Stimulated activated CD8-positive, alpha-beta memory T cell treated with anti-CD3 and anti-CD28 coated beads, Interleukin-4, amount 100 ng/mL, for 4 hours (primary cell): ENCODE results near the gene KRTAP10-7.
"Not testable (repeated sequence)": the region's sequence is repeated elsewhere in the genome, so short reads cannot be mapped to it uniquely, and the experiment has no call there.

Experiments
- DNase-seq, 2 donors: peaks; one replicate each; pipeline ENCODE4 v3.0.0-alpha.2; 2020; ENCODE audit warnings: low read depth in 2 of 2, low spot score in 1 of 2

KRTAP10-7 gene, protein sequence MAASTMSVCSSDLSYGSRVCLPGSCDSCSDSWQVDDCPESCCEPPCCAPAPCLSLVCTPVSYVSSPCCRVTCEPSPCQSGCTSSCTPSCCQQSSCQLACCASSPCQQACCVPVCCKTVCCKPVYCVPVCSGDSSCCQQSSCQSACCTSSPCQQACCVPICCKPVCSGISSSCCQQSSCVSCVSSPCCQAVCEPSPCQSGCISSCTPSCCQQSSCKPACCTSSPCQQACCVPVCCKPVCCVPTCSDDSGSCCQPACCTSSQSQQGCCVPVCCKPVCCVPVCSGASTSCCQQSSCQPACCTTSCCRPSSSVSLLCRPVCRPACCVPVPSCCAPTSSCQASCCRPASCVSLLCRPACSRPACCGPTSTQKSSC

DNA sequence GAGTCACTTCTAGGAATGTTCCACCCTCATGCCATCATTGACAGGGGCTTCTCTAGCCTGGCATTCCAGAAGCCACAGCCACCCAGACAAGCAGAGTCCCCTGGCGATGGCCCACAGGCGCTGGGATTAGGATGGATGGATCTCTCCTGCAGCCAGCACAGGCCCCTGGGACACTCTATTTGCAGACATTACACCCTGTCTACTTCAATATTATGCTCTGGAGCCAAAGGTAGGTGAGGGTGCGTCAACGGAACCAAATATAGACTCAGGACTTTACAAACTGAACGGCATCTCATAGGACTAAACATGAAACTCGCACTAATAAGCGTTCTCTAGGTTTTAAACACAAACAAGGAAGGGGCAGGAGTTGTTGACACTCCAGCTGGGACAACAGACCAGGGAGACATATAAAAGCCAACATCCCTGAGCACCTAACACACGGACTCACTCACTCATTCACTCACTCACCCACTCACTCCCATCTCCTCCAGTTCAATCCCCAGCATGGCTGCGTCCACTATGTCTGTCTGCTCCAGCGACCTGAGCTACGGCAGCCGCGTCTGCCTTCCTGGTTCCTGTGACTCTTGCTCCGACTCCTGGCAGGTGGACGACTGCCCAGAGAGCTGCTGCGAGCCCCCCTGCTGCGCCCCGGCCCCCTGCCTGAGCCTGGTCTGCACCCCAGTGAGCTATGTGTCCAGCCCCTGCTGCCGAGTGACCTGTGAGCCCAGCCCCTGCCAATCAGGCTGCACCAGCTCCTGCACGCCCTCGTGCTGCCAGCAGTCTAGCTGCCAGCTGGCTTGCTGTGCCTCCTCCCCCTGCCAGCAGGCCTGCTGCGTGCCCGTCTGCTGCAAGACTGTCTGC, at the start of gene KRTAP10-7:
Gene KRTAP10-7, plus strand, starts transcription at position 480 of the 861 bp plus-strand sequence. Its CDS starts 25 bp downstream, at position 505.
- DNase-seq, result not testable (repeated sequence)

DNA sequence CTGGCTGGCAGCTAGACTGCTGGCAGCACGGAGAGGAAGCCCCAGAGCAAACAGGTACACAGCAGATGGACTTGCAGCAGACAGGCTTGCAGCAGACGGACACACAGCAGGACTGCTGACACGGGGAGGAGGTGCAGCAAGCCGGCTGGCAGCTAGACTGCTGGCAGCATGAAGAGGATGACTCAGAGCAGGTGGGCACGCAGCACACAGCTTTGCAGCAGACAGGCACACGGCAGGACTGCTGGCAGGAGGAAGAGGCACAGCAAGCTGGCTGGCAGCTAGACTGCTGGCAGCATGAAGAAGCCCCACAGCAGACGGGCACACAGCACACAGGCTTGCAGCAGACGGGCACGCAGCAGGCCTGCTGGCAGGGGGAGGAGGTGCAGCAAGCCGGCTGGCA, 49.6 kb upstream of the KRTAP10-7 start:
- DNase-seq, result no peak

DNA sequence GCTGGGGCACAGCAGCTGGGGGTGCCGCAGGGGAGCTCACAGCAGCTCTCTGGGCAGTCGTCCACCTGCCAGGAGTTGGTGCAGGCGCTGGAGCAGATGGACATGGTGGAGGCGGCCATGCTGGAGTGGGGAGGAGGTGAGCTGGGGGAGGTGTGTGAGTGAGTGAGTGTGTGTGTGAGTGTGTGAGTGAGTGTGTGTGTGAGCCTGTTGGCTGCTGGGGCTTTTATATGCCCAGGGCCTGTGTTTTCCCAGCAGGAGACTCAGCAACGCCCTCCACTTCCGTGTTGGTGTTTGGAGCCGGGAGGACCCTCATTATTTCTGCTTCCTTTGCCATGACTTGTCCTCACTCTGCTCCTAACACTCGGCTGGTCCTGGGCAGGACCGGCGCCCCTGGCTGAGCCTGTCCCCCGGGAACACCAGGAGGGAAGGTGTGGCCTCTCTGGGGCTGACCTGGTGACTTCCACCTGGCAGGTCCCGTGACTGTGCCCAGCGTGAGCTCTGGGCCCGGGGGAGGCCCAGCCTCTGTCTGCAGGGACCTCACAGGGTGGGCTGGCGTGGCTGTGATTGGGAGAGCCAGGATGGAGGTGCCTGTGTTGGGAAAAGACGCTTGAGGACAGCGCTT, 48.9 kb upstream of the KRTAP10-7 start, which contains the start of gene KRTAP10-2:
Gene KRTAP10-2, minus strand, starts transcription at position 166 of the 622 bp plus-strand sequence. Its CDS starts 47 bp downstream, at position 119.
- DNase-seq, result no peak

DNA sequence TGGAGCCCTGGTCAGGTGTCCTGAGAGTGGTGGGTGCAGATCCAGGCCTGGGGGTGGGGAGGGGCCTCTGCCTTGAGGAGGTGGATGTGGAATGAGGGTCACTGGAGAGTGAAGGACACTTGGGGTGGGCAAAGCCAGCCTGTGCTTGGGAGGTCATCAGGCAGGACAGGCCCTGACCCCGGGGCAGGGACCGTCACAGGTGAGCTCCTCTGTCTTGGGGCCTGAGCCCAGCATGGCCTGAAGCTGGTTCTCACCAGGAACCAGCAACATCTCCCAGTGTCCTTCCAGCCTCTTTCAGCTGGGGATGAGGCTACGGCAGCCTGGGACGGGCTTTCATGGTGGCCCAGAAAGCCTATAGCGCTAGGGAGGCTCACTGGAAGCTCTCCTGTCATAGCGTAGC, 48.3 kb upstream of the KRTAP10-7 start:
- DNase-seq, result no peak

DNA sequence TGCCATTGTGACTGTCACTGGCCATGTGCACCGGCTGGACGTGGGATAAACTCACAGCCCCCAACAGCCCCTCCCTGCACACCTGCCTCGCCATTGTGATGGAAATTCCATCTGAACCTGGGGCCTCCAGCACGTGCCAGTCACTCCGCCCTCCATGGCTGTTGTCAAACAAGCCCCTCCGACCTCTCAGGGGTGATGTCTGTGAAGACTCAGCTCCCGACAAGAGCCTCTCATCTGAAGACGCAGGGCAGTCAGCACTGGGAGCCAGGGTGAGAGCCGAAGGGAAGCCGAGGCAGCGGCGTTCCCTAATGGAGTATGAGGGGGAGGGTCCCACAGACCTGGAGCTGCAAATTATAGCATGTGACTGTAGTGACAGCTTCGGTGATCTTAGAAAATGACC, 47.7 kb upstream of the KRTAP10-7 start:
- no peak for DNase-seq

DNA sequence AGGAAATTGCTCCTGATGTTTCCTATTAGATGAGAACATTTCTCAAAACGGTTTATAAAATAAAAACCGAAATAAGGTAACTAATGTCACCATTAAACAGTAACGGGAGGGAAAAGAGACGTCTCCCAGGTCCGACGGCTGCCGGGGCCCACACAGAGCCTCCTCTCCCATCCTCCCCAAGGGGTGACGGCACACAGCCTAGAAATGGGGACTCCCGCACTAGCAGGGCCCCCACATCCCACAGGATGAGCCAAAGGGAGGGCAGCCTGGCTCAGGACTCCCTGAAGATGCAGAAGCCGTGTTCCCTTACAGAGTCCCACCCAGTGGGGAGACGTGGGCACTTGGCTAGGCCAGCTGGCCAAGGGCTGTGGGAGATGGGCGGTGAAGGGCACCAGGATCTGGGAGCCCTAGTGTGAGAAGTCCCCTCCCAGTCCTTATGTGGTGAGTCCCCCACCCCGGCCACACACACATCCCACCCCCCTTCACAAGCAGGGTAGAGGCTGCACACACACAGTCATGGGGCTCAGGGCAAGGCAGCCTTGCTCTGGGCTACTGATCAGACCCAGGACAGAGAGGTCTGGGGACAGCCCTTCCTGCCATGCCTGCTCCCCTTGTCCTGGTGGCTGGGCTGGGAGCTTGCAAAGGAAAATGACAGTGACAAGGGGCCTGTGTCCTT, 45.1 kb upstream of the KRTAP10-7 start:
- no peak for DNase-seq

DNA sequence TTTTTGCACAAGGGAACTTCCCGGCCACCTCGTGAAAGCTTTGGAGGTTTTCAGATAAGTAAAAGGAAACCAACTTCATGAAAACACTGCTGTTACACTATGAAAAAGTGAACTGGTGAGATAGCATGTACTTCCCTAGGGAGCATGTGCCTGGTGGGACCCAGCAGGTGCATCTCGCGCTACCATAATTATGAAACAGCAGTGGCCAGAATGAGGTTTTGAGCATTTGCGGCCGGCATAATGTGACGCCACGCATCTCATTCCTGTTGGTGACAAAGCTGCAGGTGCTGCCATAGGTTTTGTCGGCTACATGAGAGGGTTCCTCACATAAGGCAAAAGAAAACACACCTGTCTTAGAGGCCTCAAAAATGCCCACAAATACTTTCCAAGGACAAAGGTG, 43.5 kb upstream of the KRTAP10-7 start:
- DNase-seq, result no peak

DNA sequence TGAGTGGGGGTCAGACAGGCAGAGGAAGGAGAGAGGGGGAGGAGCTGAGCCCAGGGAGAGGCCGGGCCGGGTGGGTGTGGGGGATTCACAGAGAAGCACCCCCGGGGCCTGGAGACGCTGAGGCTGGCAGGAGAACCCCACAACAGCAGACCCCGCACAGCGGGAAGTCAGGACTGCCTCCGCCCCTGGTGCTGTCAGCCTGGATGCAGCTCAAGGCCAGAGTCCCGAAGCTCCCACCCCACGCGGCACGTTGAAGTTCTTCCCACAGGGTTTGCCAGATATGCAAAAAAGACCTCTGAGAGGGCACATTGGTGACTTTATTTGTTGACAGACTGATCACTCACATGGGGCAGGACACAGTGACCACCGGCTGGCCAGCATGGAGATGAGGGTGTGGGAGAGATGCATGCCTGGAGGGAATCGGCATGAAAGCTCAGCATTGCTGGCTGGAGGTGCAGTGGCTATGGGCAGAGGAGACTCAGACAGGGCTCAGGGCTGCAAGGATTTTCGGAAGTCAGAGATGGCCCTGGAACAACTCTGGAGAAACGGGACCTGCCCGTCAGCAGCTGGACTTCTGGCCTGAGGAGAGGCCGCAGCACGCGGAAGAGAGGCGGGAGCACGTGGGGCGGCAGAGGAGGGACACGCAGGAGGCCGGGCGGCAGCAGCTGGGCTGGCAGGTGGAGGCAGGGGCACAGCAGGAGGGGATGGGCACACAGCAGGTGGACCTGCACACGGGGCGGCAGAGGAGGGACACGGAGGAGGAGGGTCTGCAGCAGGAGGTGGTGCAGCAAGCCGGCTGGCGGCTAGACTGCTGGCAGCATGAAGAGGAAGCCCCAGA, 42.7 kb upstream of the KRTAP10-7 start:
- DNase-seq, result no peak

DNA sequence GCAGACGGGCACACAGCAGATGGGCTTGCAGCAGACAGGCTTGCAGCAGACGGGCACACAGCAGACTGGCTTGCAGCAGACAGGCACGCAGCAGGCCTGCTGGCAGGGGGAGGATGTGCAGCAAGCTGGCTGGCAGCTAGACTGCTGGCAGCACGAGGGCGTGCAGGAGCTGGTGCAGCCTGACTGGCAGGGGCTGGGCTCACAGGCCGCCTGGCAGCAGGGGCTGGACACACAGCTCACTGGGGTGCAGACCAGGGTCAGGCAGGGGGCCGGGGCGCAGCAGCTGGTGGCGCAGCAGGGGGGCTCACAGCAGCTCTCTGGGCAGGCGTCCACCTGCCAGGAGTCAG, 42.1 kb upstream of the KRTAP10-7 start:
- DNase-seq, result not testable (repeated sequence)

DNA sequence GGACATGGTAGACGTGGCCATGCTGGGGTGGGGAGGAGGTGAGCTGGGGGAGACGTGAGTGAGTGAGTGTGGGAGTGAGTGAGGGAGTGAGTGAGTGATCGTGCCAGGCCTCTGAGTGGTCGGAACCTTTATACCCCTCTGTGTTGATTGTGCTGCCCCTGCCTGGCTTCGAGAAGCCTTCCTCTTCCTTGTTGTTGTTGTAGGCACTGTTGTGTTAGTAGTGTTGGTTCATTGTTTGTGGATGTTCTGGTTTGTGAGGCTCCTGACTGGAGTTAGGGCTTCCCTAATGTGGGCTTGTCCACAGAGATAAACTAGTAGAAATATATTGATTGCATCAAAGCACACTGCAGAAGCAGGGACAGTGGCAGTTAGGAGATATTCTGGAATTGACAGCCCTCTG, 41.7 kb upstream of the KRTAP10-7 start, which contains the start of gene KRTAP10-3:
Gene KRTAP10-3, minus strand, starts transcription at position 101 of the 400 bp plus-strand sequence. Its CDS starts 80 bp downstream, at position 21.
- DNase-seq, result no peak

DNA sequence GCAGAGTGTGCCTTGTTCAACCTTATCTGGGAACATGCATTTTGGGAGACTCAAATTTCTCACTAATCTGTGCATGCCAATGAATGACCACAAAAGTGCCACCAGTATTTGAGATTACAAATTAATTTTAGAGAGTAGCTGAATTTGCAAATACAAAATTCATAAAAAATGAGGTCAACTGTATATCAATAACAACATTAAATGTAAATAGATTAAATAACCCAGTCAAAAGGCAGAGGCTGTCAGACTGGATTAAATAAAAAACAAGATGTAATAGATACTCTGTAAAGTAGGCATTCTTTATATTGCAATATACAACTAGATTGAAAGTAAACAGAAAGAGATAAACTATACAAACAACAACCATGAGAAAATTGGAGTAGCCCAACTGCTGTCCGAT, 36.3 kb upstream of the KRTAP10-7 start:
- no peak for DNase-seq

DNA sequence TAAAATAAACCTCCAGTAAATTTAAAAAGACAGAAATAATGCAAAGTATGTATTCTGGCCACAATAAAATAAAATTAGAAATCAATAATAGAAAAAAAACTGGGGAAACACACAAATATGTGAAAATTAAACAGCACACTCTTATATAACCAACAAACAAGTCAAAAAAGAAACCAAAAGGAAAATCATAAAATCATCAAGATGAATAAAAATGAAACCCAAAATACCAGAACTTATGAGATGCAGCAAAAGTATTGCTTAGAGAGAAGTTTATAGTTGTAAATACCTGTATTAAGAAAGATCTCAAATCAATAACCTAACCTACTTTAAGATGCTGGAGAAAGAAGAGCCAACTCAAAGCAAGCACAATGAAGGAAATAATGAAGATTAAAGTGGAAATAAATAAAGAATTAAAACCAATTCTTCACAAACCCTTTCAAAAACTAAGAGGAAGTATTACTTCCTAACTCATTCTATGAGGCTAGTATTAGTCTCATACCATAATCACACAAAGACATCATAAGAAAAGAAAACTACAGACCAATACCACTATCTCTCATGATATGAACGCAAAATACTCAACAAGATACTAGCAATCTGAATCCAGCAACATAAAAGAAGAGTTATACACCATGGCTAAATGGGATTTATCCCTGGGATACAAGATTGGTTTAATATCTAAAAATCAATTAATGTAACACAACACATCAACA, 35.4 kb upstream of the KRTAP10-7 start:
- DNase-seq, result no peak

DNA sequence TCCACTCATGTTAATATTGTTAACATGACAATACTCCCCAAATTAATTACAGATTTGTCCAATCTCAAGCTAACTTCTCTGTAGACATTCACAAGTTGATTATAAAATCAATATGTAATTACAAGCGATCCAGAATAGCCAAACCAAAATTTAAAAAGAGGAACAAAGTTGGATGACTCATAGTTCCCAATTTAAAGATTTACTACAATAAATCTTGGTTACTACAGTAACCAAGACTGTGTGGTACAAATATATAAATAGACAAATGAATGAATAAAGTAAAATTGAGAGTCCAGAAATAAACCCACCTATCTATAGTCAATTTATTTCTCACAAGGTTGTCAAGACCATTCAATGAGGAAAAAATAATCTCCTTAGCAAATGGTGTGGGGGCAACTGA, 34.0 kb upstream of the KRTAP10-7 start:
- DNase-seq, result no peak

DNA sequence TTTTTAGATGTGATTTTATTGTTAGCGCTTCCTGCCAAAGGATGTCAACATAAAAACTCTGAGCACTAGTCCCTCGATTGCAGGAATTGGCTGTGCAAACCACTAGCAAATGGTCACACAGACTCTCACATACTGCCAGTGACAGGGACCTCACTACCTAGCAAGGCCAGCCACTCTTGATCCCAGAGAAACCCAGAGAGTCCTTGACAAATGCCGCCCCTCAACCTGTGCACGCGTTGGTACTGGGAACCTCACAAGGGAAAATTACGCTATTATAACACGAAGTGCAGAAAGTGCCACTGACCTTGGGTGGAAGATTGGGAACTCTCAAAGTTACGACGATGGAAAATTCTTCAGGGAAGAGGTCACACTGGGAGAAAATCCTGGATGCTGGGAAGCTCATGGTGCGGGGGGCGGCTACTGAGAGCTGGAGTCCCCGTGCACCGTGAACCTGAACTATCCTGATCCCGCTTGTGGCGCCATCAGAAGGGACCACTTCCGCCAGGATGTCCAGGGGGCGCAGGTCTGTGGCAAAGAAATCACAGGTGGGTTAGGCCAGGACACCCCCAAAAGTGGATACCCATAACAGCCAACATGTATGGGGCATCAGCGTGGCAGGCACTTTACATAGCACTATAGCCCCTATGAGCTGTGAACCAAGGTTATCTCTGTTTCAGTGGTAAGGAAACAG, 32.8 kb upstream of the KRTAP10-7 start:
- no peak for DNase-seq

DNA sequence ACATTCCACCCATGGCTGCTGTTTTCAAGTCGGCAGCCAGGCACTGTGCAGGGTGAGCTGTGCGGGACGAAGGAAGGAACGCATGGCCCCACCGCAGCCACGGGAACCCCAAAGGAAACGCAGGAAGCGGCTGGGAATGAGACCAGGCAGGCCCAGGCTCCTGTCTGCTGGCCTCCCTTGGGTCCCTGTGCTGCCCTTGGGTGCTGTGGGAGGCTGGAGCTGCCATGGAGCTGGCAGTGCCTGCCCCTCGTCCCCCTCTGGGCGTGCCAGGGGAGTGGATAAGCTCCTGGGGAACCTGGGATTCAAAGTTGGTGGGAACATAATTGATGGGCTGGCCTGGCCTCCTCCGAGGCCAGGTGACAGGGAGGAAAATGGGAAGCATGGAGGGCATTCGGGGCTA, 32.1 kb upstream of the KRTAP10-7 start:
- DNase-seq, result no peak

DNA sequence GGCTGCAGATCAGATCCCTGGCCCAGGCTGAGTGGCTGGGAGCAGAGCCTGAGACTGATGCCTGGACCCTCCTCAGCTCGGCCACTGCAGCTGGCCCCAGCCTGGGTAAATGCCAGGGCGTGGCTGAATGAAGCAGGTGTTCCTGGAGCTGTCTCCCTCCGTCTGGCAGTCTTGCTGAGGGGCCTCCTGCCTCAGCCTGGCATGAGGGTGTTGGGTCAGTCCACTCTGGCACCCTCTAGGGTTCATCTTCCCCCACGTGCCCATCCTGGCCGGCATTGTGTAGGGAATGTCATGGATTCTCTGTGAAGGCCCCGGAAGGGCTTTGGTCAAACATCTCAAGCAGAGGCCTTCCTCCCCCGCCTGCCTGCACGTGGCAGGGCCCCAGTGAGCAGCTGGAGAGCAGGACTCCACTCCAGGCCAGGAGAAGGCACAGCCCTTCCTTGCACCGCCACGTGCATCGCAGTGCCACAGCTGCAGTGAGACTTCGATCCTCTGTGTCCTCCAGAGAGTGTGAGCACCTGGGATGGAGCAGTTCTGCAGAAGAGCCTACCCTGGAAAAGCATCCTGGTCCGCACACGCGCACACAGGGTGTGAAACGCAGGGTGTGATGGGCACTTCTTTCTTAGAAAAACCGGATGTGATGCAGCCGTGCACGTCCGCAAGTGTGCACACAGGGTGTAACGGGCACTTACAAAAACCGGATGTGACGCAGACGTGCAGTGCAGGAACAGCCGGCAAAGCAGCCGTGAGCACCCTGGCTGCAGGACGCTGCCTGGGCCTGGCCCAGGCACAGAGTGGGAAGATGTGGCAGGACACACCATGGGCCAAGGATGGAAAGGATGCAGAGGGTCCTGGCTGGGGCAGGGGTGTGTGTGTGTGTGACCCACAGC, 31.5 kb upstream of the KRTAP10-7 start:
- no peak for DNase-seq

DNA sequence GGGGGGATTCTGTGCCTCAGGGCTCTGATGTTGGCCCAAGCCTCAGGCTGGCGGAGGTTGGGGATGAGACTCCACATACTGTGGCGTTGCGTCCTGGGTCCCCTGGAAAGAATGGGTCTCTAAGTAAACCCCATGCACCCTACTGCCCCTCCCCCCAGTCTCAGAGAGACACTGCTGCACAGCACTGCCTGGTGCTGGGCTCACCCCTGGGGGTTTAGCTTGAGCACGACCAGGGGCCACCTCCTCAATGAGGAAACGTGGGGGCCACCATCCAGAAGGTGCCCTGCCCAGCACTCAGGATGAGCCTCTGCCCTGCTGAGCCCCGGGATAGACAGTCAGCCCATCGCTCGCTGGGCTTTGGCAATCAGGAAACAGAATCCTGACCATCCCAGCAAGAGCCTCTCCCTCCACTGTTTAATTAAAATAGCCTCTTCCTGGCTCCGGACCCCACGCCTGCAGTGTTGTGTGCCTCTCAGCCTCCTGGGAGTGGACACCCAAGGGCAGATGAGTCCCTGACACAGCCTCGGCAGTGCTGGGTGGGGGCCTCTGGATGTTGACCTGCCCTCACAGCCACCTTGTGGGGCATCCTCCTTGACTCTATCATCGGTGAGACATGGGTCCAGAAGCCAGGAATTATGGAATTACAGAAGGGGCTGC, 30.4 kb upstream of the KRTAP10-7 start:
- no peak for DNase-seq
